ENCODE results near the gene PCNX2. TPM values are rescaled to one million over a fixed set of nuclear protein-coding genes. Genes with fewer than 3 reads are reported as not detected.

Gene PCNX2
- total RNA-seq, 3 donors from 2014 or later = 6.0 to 11.3 (median 8.5) TPM

GRCh38 chr1:232993555-232993954 lies 302.0 kb downstream of the PCNX2 start:
- H3K36me3 ChIP-seq (ENCODE audit: low read depth) = no peaks in the 10 kb centered on the region
- TF ChIP-seq CTCF (IDR thresholded peaks at IDR 0.05) = no peak
- no peak for ATAC-seq
- intact Hi-C loops (cut with DNase I, micrococcal nuclease) = no loop called here
- no peak for DNase-seq
- H3K9me3 ChIP-seq = peaks cover 6% of the 10 kb centered on the region
- H3K4me1 ChIP-seq (ENCODE audit: low read depth) = no peaks in the 10 kb centered on the region
- H3K4me3 ChIP-seq = no peak overlapping the region

DNA sequence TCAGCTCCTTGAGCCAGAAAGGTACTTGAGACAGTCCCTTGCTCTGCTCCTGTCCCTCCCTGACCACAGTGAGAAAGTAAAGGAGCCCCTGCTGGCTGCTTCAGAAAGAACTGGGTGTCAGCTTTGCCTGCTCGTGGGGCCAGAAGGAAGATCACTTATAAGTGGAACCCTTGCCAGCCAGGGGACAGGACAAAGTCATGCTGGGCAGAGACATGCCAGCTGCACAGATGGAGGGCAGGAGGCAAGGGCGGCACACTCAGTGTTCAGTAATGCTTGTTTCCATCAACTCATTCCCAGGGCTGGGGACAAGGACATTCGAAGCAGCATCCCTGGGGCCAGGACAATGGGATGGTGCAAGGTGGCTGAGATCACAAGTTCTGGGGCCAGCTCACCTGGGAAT lies 303.3 kb downstream of the PCNX2 start:
- DNase-seq = no peak

DNA sequence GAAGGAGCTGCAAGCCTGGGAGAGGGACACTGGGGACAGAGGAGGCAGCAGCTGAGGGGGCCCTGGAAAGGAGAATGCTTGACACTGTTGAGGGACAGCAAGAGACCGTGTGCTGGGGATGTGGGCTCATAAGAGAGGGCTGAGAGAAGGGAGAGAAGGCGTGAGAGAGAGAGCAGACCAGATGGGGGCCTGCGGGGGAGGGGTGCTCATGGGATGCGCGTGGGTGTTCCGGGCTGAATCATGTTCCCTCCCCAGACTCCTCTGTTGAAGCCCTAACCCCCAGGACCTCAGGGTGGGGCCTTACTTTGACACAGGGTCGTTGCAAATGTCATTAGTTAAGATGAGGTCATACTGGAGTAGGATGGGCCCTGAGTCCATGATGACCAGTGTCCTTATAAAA lies 304.3 kb downstream of the PCNX2 start:
- H3K4me1 ChIP-seq (ENCODE audit: low read depth) = no peaks in the 10 kb centered on the region
- DNase-seq (no peak), ATAC-seq (no peak)
- H3K36me3 ChIP-seq (ENCODE audit: low read depth) = no peaks in the 10 kb centered on the region
- no peak for TF ChIP-seq CTCF (IDR thresholded peaks at IDR 0.05)
- intact Hi-C loops (cut with DNase I, micrococcal nuclease) = no loop called here
- H3K9me3 ChIP-seq = peaks cover 6% of the 10 kb centered on the region
- H3K4me3 ChIP-seq = no peak overlapping the region

More for the DNA sequence above, 303.3 kb downstream of the PCNX2 start:
- TF ChIP-seq CTCF (IDR thresholded peaks at IDR 0.05) = no peak
- intact Hi-C loops (cut with DNase I, micrococcal nuclease) = no loop called here
- no peaks in the 10 kb centered on the region for H3K4me1 ChIP-seq (ENCODE audit: low read depth)
- no peaks in the 10 kb centered on the region for H3K36me3 ChIP-seq (ENCODE audit: low read depth)
- H3K9me3 ChIP-seq = peaks cover 6% of the 10 kb centered on the region
- no peak for ATAC-seq
- no peak overlapping the region for H3K4me3 ChIP-seq

GRCh38 chr1:232990176-232991128 lies 305.1 kb downstream of the PCNX2 start:
- peaks cover 6% of the 10 kb centered on the region for H3K9me3 ChIP-seq
- DNase-seq (no peak), ATAC-seq (no peak)
- H3K4me1 ChIP-seq (ENCODE audit: low read depth) = no peaks in the 10 kb centered on the region
- H3K4me3 ChIP-seq = no peak overlapping the region
- TF ChIP-seq CTCF (IDR thresholded peaks at IDR 0.05) = no peak
- intact Hi-C loops (cut with DNase I, micrococcal nuclease) = no loop called here
- H3K36me3 ChIP-seq (ENCODE audit: low read depth) = no peaks in the 10 kb centered on the region

DNA sequence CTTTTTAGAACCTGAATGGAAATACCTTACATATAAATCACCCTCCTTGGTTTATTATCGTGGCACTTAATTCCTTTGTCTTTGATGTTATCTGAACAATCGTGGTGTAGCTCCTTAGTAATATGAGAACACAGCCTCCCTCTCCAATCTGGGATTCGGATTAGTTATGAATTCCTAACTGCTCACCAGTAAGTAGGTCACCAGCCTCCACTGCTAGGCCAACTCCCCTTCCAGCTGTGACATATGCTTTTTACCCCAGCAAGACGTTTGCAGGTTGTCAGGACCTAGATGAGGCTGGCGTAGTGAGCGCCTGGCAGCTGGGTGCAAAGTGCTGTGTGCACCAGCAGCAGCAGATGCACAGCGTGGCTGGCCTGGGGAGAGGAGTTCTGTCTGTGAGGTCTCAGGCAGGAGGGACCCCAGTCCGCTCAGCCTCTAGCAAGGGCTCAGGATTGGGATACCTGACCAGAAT lies 306.9 kb downstream of the PCNX2 start:
- TF ChIP-seq CTCF (IDR thresholded peaks at IDR 0.05) = no peak
- ATAC-seq (no peak), DNase-seq (no peak)
- no peaks in the 10 kb centered on the region for H3K36me3 ChIP-seq (ENCODE audit: low read depth)
- intact Hi-C loops (cut with DNase I, micrococcal nuclease) = no loop called here
- H3K4me1 ChIP-seq (ENCODE audit: low read depth) = peaks cover 3% of the 10 kb centered on the region
- peaks cover 3% of the 10 kb centered on the region for H3K9me3 ChIP-seq
- H3K4me3 ChIP-seq = no peak overlapping the region
